K562 treated with DMSO at 1 percent for 4 hours (cell line): ENCODE results near the gene ZNF296. TPM values are rescaled to one million over a fixed set of nuclear protein-coding genes. Genes with fewer than 3 reads are reported as not detected.

Experiments used
- total RNA-seq: library from RNA; unstranded; fragments of 300-600 nt; gene quantifications from 2 replicates; pipeline ENCODE4 v1.2.3, GENCODE V29; 2022; ENCODE audit not compliant: insufficient read depth

Gene ZNF296
- total RNA-seq: 3.4 and 6.1 TPM in 2 replicates

GRCh38 chr19:45076029-45076850 is at the start of gene ZNF296:
ZNF296 (minus strand) TSS chr19:45076478; CDS start chr19:45076373, 105 bp downstream.

GRCh38 chr19:45092747-45093678 is 16.7 kb upstream of the ZNF296 start, which contains the start of gene PPP1R37:
PPP1R37 (plus strand) TSS chr19:45093179; CDS start chr19:45093326, 147 bp downstream.

GRCh38 chr19:45079063-45079910 is 3.0 kb upstream of the ZNF296 start, which contains the start of gene GEMIN7:
GEMIN7 (plus strand) TSS chr19:45079260; CDS start chr19:45090115, 10,855 bp downstream.

GRCh38 chr19:45038931-45039893 is 37.1 kb downstream of the ZNF296 start, which contains the start of gene CLASRP:
CLASRP (plus strand) TSS chr19:45039045; CDS start chr19:45040213, 1,168 bp downstream.

Other genes with a start within 250 kb of the ZNF296 start
- gene NECTIN2, start 230.2 kb downstream of the ZNF296 start, total RNA-seq: 127 and 137 TPM in 2 replicates
- 106 and 111 TPM in 2 replicates for gene TOMM40, start 185.2 kb downstream of the ZNF296 start, total RNA-seq
- gene APOE, start 170.7 kb downstream of the ZNF296 start, total RNA-seq: 1,934 and 2,198 TPM in 2 replicates
- 849 and 1,275 TPM in 2 replicates for gene APOC1, start 161.9 kb downstream of the ZNF296 start, total RNA-seq
- gene APOC4, start 134.2 kb downstream of the ZNF296 start, total RNA-seq: not detected in 2 replicates
- not detected in 2 replicates for gene APOC2, start 130.4 kb downstream of the ZNF296 start, total RNA-seq
- 66.0 and 92.3 TPM in 2 replicates for gene CLPTM1, start 121.1 kb downstream of the ZNF296 start, total RNA-seq
- gene RELB, start 75.0 kb downstream of the ZNF296 start, total RNA-seq: 7.5 and 10.9 TPM in 2 replicates
- gene CLASRP, start 37.4 kb downstream of the ZNF296 start, total RNA-seq: 34.0 and 56.8 TPM in 2 replicates
- gene GEMIN7, start 2.8 kb upstream of the ZNF296 start, total RNA-seq: 29.4 and 34.0 TPM in 2 replicates
- gene PPP1R37, start 16.7 kb upstream of the ZNF296 start, total RNA-seq: 16.9 and 23.6 TPM in 2 replicates
- gene NKPD1, start 84.5 kb upstream of the ZNF296 start, total RNA-seq: 0.17 TPM in 1 of 2 replicates, not detected in the other
- gene TRAPPC6A, start 101.8 kb upstream of the ZNF296 start, total RNA-seq: 92.2 and 94.5 TPM in 2 replicates
- gene BLOC1S3, start 102.3 kb upstream of the ZNF296 start, total RNA-seq: 20.1 and 28.6 TPM in 2 replicates
- gene EXOC3L2, start 168.9 kb upstream of the ZNF296 start, total RNA-seq: 10.5 and 12.9 TPM in 2 replicates
- gene MARK4, start 174.8 kb upstream of the ZNF296 start, total RNA-seq: 20.2 and 23.1 TPM in 2 replicates
- not detected in 2 replicates for gene CKM, start 246.4 kb upstream of the ZNF296 start, total RNA-seq